ACC112 (cell line): Measurements from ENCODE around the gene PRSS53.

Source experiments
- H2AFZ ChIP-seq: fragments of 200-600 bp; sonication (generic); one replicate; pipeline ENCODE4 v1.6.0; 2017; ENCODE audit warnings: antibody characterized with exemption, low read length; ENCODE audit not compliant: unreplicated experiment
- H3K27ac ChIP-seq: fragments of 200-600 bp; sonication (generic); 2 replicates; pipeline ENCODE4 v1.5.1; 2014; ENCODE audit warnings: low read depth, mild to moderate bottlenecking, antibody characterized with exemption, low read length, moderate library complexity
- H3K27me3 ChIP-seq: fragments of 200-600 bp; sonication (generic); 2 replicates; pipeline ENCODE4 v1.6.1; 2014; ENCODE audit warnings: mild to moderate bottlenecking, antibody characterized with exemption, low read length, moderate library complexity, mixed read lengths; ENCODE audit not compliant: insufficient read depth
- H3K36me3 ChIP-seq: fragments of 200-600 bp; sonication (generic); 2 replicates; pipeline ENCODE4 v1.6.1; 2016; ENCODE audit warnings: mild to moderate bottlenecking, antibody characterized with exemption, low read length, moderate library complexity, mixed read lengths; ENCODE audit not compliant: insufficient read depth
- H3K4me1 ChIP-seq: fragments of 200-600 bp; sonication (generic); one replicate; pipeline ENCODE4 v1.6.1; 2016; ENCODE audit warnings: low read length, mixed read lengths; ENCODE audit not compliant: insufficient read depth, unreplicated experiment, control insufficient read depth
- H3K4me3 ChIP-seq: fragments of 200-600 bp; sonication (generic); 2 replicates; pipeline ENCODE4 v1.5.1; 2014; ENCODE audit warnings: mild to moderate bottlenecking, low read depth, low read length
- H3K79me2 ChIP-seq: fragments of 200-600 bp; sonication (generic); one replicate; pipeline ENCODE4 v1.6.0; 2016; ENCODE audit warnings: low read length; ENCODE audit not compliant: control insufficient read depth, unreplicated experiment, insufficient read depth

PRSS53 gene

DNA sequence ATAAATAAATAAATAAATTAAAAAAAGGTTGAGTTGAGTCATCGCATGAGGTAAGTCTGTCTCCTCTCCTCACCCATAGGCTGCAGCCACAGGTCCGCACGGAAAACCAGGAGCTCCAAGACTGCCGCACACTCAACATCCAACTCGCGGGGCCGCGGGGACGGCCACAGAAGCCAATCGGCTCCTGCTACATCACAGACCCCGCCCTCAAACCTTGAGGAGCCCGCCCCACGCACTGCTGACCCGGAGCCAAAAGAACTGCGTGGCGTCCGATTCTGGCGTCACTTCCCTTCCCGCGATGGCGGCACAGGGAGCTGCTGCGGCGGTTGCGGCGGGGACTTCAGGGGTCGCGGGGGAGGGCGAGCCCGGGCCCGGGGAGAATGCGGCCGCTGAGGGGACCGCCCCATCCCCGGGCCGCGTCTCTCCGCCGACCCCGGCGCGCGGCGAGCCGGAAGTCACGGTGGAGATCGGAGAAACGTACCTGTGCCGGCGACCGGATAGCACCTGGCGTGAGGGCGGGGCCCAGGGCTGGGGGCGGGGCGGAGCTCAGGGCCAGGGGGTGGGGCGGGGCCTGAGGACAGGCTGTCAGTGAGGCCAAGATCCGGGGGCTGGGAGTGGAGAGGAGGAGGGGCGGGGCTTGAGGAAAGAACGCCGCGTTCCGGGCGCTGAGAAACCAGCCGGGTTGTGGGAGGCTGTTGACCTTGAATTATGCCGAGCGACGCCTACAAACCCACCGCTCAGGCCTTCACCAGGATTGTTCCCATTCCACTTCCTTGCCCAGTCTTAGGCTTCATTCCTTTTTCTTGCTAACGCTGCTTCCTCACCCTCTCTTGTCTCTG is 28.9 kb upstream of the PRSS53 start, which contains the start of gene KAT8:
Gene KAT8 (plus strand): TSS at position 281 of the 839 bp plus-strand sequence. CDS start 18 bp downstream, at position 299.
- Histone ChIP-seq H3K27me3 (no peaks in the 10 kb centered on the region), H3K27ac (peak within 1 kb of the TSS; percentile 92), H3K4me1 (peaks cover 8% of the 10 kb centered on the region), H2AFZ (no peak within 1 kb of the TSS), H3K36me3 (peaks cover 9% of the 10 kb centered on the region; the same call in 1 of the 2 replicates), H3K4me3 (peak within 1 kb of the TSS; percentile 75), H3K79me2 (peaks cover 23% of the 10 kb centered on the region)

GRCh38 chr16:31114468-31114867 is 25.7 kb upstream of the PRSS53 start:
- Histone ChIP-seq H3K36me3 (peaks cover 19% of the 10 kb centered on the region; the same call in 1 of the 2 replicates), H3K27me3 (no peaks in the 10 kb centered on the region), H3K4me1 (peaks cover 8% of the 10 kb centered on the region), H2AFZ (no peak overlapping the region), H3K4me3 (no peak overlapping the region), H3K27ac (no peak overlapping the region), H3K79me2 (peaks cover 23% of the 10 kb centered on the region)

DNA sequence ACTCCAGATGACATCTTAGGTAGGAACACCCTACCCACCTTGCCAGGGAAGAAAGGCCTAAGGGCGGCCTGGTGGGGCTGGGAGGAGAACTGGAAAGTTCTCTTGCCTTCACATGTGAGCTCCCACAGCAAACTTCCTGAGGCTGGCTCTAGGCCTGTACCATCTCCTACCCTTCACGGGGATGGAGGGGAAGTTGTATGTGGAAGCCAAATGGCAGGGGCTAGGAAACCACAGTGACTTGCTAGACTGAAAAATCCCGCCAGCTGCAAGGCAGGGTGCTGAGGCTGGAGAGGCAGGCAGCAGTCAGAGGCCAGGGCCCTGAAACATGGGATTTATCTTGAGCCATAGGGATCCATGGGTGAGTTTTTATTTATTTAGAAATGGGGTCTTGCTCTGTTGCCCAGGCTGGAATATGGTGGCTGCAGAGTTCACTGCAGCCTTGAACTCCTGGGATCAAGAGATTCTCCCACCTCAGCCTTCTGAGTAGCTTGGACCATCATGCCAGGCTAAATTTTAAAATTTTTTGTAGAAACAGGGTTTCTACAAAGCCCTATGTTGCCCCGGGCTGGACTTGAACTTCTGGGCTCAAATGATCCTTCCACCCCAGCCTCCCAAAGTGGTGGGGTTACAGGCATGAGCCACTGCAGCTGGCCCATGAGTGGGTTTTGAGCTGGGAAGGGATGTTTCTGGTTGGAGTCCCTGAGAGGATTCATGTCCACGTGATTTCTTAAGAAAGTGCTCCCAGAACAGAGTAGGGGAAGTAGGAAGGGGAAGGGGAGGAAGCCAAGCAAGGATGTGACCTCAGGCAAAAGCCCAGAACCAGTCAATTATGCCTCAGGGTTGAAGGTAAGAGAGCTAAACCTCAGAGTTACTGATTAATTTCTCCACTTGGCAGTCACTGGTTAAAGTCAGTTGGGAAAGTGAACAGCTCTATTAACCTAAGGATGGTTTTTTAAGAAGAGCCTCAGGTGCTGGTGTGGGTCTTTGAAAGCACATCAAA is 24.7 kb upstream of the PRSS53 start:
- no peaks in the 10 kb centered on the region for H3K27me3 ChIP-seq
- H3K27ac ChIP-seq = no peak overlapping the region
- peaks cover 6% of the 10 kb centered on the region for H3K4me1 ChIP-seq
- no peak overlapping the region for H2AFZ ChIP-seq
- peaks cover 19% of the 10 kb centered on the region; the same call in 1 of the 2 replicates for H3K36me3 ChIP-seq
- no peak overlapping the region for H3K4me3 ChIP-seq
- H3K79me2 ChIP-seq = peaks cover 26% of the 10 kb centered on the region

DNA sequence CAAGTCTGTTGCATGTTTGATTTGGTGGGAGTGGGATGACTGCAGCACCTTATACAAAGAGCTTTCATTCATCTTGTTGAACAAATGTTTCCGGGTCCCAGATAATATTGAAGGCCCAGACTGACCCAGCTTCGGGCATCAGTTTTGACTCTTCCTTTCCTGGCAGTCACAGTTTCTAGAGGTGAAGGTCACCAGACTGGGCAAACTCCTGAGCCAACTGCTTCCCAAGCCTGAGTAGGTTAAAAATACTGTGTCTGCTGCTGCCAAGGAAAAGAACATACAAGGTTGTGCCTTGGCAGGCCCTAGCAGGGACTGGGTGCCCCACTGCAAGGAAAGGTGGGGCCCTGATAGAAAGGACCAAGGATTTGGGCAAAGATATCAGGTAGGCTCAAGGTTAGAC is 24.0 kb upstream of the PRSS53 start:
- H3K4me3 ChIP-seq = no peak overlapping the region
- no peak overlapping the region for H3K27ac ChIP-seq
- no peaks in the 10 kb centered on the region for H3K27me3 ChIP-seq
- peaks cover 19% of the 10 kb centered on the region; the same call in 1 of the 2 replicates for H3K36me3 ChIP-seq
- no peak overlapping the region for H2AFZ ChIP-seq
- H3K4me1 ChIP-seq = peaks cover 6% of the 10 kb centered on the region
- peaks cover 27% of the 10 kb centered on the region for H3K79me2 ChIP-seq

- H3K27ac ChIP-seq = no peak overlapping the region
Observed at GRCh38 chr16:31111881-31112466, 23.2 kb upstream of the PRSS53 start.

GRCh38 chr16:31110106-31111034 is 21.6 kb upstream of the PRSS53 start:
- Histone ChIP-seq H2AFZ (no peak overlapping the region), H3K4me3 (peak overlapping the region; percentile 17; the same call in 1 of the 2 replicates), H3K4me1 (peaks cover 9% of the 10 kb centered on the region), H3K36me3 (peaks cover 19% of the 10 kb centered on the region; the same call in 1 of the 2 replicates), H3K27ac (no peak overlapping the region), H3K27me3 (no peaks in the 10 kb centered on the region), H3K79me2 (peaks cover 20% of the 10 kb centered on the region)

More at GRCh38 chr16:31111881-31112466, 23.2 kb upstream of the PRSS53 start:
- H3K27me3 ChIP-seq = no peaks in the 10 kb centered on the region
- H3K79me2 ChIP-seq = peaks cover 27% of the 10 kb centered on the region
- peaks cover 19% of the 10 kb centered on the region; the same call in 1 of the 2 replicates for H3K36me3 ChIP-seq
- H3K4me1 ChIP-seq = peaks cover 6% of the 10 kb centered on the region
- no peak overlapping the region for H2AFZ ChIP-seq
- no peak overlapping the region for H3K4me3 ChIP-seq

DNA sequence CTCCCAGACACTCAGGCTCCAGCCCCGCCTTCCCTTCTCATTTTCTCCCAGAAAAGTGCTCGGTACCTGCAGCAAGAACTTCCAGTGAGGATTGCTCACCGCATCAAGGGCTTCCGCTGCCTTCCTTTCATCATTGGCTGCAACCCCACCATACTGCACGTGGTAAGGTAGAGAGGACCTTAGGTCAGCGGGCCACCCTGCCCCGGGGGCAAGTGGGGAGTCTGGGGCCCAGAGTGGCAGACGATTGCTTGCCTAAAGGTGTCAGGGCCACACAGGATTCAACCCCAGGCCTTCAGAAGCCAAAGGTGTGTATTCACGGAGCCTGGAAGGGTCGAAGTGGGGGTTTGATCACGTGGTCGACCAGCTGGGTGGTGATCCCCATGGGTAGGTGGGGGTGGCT is 20.9 kb upstream of the PRSS53 start:
- Histone ChIP-seq H3K4me3 (peak overlapping the region; percentile 88), H3K36me3 (peaks cover 19% of the 10 kb centered on the region; the same call in 1 of the 2 replicates), H2AFZ (no peak overlapping the region), H3K27ac (no peak overlapping the region), H3K4me1 (peaks cover 9% of the 10 kb centered on the region), H3K79me2 (peaks cover 19% of the 10 kb centered on the region), H3K27me3 (no peaks in the 10 kb centered on the region)

DNA sequence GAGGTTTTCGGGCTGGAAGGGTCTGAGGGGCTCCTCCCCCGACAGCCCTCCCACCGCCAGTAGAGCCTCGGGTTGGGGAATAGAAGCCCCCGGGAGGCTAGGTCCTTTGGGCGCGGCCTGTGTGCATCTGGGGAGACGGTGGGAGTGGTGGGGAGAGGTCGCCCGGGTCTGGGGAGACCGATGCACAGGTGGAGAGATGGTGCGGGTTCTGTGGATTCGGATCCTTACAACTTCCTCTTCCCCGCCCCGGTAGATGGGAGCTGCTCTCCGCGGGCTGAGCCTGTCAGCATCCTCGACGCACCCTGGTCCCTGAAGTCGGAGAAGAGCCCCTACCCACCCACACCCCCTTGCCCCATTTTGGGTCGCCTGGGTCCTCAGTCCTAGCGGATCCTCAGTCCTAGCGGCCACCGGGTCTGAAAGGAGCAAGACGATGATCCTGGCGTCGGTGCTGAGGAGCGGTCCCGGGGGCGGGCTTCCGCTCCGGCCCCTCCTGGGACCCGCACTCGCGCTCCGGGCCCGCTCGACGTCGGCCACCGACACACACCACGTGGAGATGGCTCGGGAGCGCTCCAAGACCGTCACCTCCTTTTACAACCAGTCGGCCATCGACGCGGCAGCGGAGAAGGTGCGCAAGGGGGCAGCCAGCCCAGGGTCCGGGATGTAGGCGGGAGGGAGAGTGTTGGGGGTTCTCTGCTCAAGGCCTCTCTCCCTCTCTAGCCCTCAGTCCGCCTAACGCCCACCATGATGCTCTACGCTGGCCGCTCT is 20.2 kb upstream of the PRSS53 start:
- Histone ChIP-seq H3K4me1 (peaks cover 9% of the 10 kb centered on the region), H2AFZ (peak overlapping the region; percentile 89), H3K4me3 (peak overlapping the region; percentile 88), H3K79me2 (peaks cover 19% of the 10 kb centered on the region), H3K27me3 (no peaks in the 10 kb centered on the region), H3K27ac (no peak overlapping the region), H3K36me3 (peaks cover 19% of the 10 kb centered on the region; the same call in 1 of the 2 replicates)
